Thymus (tissue), 11 donors: ENCODE results near the gene SHTN1. TPM values are rescaled to one million over a fixed set of nuclear protein-coding genes. Genes with fewer than 3 reads are reported as not detected.

Experiments used
- DNase-seq, 9 donors: peaks; one replicate each; pipeline ENCODE4 v3.0.0-alpha.2; 2013; ENCODE audit warnings: low spot score in 9 of 9, low read depth in 6 of 9, missing footprints in 1 of 9
- H3K27ac ChIP-seq, 2 donors: one replicate each; pipeline ENCODE4 v1.5.1; 2013; ENCODE audit warnings: control low read depth in 1 of 2, low read depth in 1 of 2, low read length in 1 of 2, mild to moderate bottlenecking in 1 of 2, moderate library complexity in 1 of 2
- H3K27me3 ChIP-seq, 2 donors: one replicate each; pipeline ENCODE4 v1.5.1; 2013; ENCODE audit warnings: low read length in 1 of 2; ENCODE audit not compliant: control insufficient read depth in 2 of 2, insufficient read depth in 1 of 2
- H3K36me3 ChIP-seq, 2 donors: one replicate each; pipeline ENCODE4 v1.5.1; 2013; ENCODE audit warnings: low read length in 1 of 2, mild to moderate bottlenecking in 1 of 2, moderate library complexity in 1 of 2; ENCODE audit not compliant: control insufficient read depth in 2 of 2, insufficient read depth in 2 of 2
- H3K4me1 ChIP-seq, 2 donors: one replicate each; pipeline ENCODE4 v1.5.1; 2013; ENCODE audit warnings: low read length in 2 of 2; ENCODE audit not compliant: control insufficient read depth in 2 of 2, insufficient read depth in 2 of 2
- H3K4me3 ChIP-seq, 2 donors: one replicate each; pipeline ENCODE4 v1.5.1; 2013; ENCODE audit warnings: low read length in 2 of 2, control low read depth in 1 of 2, mild to moderate bottlenecking in 1 of 2
- H3K9me3 ChIP-seq, 2 donors: one replicate each; pipeline ENCODE4 v1.5.1; 2013; ENCODE audit warnings: low read length in 1 of 2, mild to moderate bottlenecking in 1 of 2; ENCODE audit not compliant: control insufficient read depth in 2 of 2, insufficient read depth in 1 of 2
- WGBS: extraction: QIAGEN DNeasy Blood & Tissue Kit; methylation state at CpG from one replicate; pipeline ENCODE4 v1.1.7; 2013; 5-methylcytosine and 5-hydroxymethylcytosine counted together
- polyA plus RNA-seq: library from polyadenylated mRNA; stranded (reverse); fragments of 200-250 nt; gene quantifications from one replicate; pipeline ENCODE4 v1.2.3, GENCODE V29; 2013
- total RNA-seq: library from RNA; stranded (reverse); fragments of 120-200 nt; gene quantifications from one replicate; pipeline ENCODE4 v1.2.4, GENCODE V29; 2013
- donor health status: healthy.

The SHTN1 gene
- total and polyA plus RNA-seq, 2 donors: 5.8 to 23.0 TPM

DNA sequence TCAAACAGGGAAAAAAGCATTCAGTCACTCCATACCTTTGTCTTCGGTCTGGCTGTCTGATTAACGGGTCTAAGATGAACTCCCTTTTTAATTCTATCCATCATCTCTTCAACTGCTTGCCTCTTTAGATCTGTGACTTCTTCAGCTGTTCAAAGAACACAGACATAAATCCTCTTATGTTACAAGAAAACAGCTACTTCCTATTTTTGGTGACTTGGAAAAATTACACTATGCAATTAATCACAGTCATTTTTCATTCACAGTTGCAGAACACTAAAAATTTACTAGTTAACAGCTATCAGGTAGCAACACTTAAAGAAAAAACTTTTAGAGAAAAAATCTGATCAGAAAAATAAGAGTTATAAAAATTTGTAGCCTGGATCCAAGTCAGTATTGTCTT, 89.6 kb downstream of the SHTN1 start:
- Histone ChIP-seq H3K4me3 (no peak overlapping the region), H3K27me3 (no peaks in the 10 kb centered on the region), H3K9me3 (no peaks in the 10 kb centered on the region), H3K27ac (no peak overlapping the region), H3K4me1 (no peaks in the 10 kb centered on the region), H3K36me3 (no peaks in the 10 kb centered on the region)
- no peak for DNase-seq
- 6% methylated on average over 2 of the region's 2 CpGs for WGBS

GRCh38 chr10:116913695-116914094, 91.3 kb downstream of the SHTN1 start:
- Histone ChIP-seq H3K4me3 (no peak overlapping the region), H3K36me3 (no peaks in the 10 kb centered on the region), H3K27me3 (no peaks in the 10 kb centered on the region), H3K9me3 (no peaks in the 10 kb centered on the region), H3K4me1 (no peaks in the 10 kb centered on the region), H3K27ac (no peak overlapping the region)
- no peak for DNase-seq
- WGBS: 86% methylated on average over 1 of the region's 1 CpG

- H3K9me3 ChIP-seq: no peaks in the 10 kb centered on the region
- H3K27ac ChIP-seq: no peak overlapping the region
- H3K27me3 ChIP-seq: no peaks in the 10 kb centered on the region
- H3K4me1 ChIP-seq: no peaks in the 10 kb centered on the region
- no peak for DNase-seq
- H3K4me3 ChIP-seq: no peak overlapping the region
- 91% methylated on average over 1 of the region's 1 CpG for WGBS
- no peaks in the 10 kb centered on the region for H3K36me3 ChIP-seq
These were observed 92.8 kb downstream of the SHTN1 start for GRCh38 chr10:116912162-116912561.

- Histone ChIP-seq H3K27me3 (no peaks in the 10 kb centered on the region), H3K4me1 (no peaks in the 10 kb centered on the region), H3K36me3 (no peaks in the 10 kb centered on the region), H3K4me3 (no peak overlapping the region), H3K9me3 (no peaks in the 10 kb centered on the region), H3K27ac (no peak overlapping the region)
- DNase-seq: no peak
- 96% methylated on average over 3 of the region's 3 CpGs for WGBS
These were observed 94.1 kb downstream of the SHTN1 start for GRCh38 chr10:116910910-116911309.

- H3K4me1 ChIP-seq: no peaks in the 10 kb centered on the region
- WGBS: 79% methylated on average over 1 of the region's 1 CpG
These were observed 95.7 kb downstream of the SHTN1 start for GRCh38 chr10:116909307-116909706.

DNA sequence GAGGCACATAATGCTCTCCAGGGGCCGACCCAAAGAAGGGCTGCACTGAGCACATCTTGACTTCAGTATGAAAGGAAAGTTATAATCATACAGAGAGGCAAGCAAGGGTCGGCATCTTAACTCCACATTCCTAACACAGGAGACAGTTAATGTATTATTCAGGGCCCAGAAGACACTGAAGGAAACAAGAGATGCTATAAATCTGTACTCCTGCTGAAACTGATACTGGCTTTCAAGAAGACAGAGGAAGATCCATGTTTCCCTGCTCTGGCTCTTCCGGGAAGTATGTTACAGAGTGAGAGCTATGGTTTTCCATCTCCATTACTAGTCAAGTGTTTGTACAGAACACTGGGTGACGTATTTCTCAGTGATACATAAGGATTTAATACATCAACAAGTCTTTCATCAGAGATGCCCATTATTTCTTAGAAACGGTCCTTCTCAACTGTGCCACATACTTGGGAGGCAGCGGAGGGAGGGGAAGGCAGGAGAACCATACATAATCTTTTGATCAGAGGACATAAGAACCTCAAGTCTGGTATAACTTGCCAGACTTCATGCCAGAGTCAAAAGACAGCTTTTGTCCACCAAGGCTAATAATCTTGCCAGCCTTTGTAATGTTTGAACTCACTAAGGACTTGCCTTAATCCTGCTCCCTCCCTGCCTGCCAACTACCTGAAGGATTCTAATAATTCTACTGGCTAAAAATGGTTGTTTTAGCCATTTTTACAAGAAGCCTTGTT, 97.6 kb downstream of the SHTN1 start:
- Histone ChIP-seq H3K4me1 (no peaks in the 10 kb centered on the region), H3K36me3 (no peaks in the 10 kb centered on the region), H3K9me3 (no peaks in the 10 kb centered on the region), H3K4me3 (no peak overlapping the region), H3K27ac (no peak overlapping the region), H3K27me3 (no peaks in the 10 kb centered on the region)
- 92% methylated on average over 6 of the region's 6 CpGs for WGBS
- DNase-seq: no peak

More at GRCh38 chr10:116909307-116909706, 95.7 kb downstream of the SHTN1 start:
- Histone ChIP-seq H3K27ac (no peak overlapping the region), H3K4me3 (no peak overlapping the region), H3K36me3 (no peaks in the 10 kb centered on the region), H3K9me3 (no peaks in the 10 kb centered on the region), H3K27me3 (no peaks in the 10 kb centered on the region)
- no peak for DNase-seq

DNA sequence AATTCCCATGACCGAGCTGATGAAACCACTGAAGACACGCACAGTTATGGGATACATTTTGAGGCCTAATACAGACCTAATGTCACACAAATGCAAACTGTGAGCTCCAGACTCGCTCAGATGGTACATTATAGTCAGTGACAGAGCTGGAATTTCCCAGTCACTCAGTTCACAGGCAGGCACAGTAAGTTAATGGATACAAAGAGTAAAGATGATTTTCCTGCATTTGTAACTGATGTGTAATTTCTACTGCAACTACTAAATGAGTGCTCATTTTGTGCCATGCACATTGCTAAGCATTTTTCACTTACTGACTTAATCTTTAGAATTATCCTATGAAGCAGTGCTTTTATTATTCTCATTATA, 99.2 kb downstream of the SHTN1 start:
- Histone ChIP-seq H3K27me3 (no peaks in the 10 kb centered on the region), H3K4me1 (no peaks in the 10 kb centered on the region), H3K36me3 (no peaks in the 10 kb centered on the region), H3K27ac (no peak overlapping the region), H3K9me3 (no peaks in the 10 kb centered on the region), H3K4me3 (no peak overlapping the region)
- WGBS: 93% methylated on average over 3 of the region's 3 CpGs
- DNase-seq: no peak

DNA sequence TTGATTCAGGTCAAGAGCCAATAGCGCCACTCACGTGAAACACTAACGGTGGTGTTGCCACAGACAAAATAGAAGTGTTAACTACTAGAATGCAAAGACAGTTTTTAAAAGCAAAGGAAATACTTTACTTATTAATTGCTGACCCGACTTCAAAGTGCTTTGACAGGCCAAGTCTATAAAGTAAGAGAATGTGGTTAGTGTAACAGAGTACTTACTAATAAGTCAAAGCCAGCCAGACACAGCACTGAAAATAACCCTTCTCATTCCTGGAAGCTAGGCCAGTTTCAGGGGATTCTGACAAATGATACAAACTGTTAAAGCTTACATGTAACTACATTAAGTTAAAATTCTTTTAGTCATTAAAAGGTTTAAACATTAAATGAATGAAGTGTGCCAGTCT, 105.4 kb downstream of the SHTN1 start:
- 97% methylated on average over 4 of the region's 4 CpGs for WGBS
- Histone ChIP-seq H3K36me3 (no peaks in the 10 kb centered on the region), H3K4me1 (no peaks in the 10 kb centered on the region), H3K27me3 (no peaks in the 10 kb centered on the region), H3K27ac (no peak overlapping the region), H3K9me3 (no peaks in the 10 kb centered on the region), H3K4me3 (no peak overlapping the region)
- no peak for DNase-seq

GRCh38 chr10:116893686-116894037, 111.3 kb downstream of the SHTN1 start:
- no peak for DNase-seq
- H3K27me3 ChIP-seq: peaks cover 2 to 6% of the 10 kb centered on the region in 2 donors
- H3K9me3 ChIP-seq: no peaks in the 10 kb centered on the region
- no peak overlapping the region for H3K27ac ChIP-seq
- H3K4me1 ChIP-seq: no peaks in the 10 kb centered on the region
- no peak overlapping the region for H3K4me3 ChIP-seq
- H3K36me3 ChIP-seq: no peaks in the 10 kb centered on the region
